PC-9 (cell line): Measurements from ENCODE around the gene KCNIP1. TPM values are rescaled to one million over a fixed set of nuclear protein-coding genes. Genes with fewer than 3 reads are reported as not detected.

Source experiments
- BruUV-seq: library from RNA; stranded (reverse); fragments of 400-500 nt; replicated peaks from 2 replicates; lab custom pipeline; 2021; lab: Mats Ljungman, UMichigan
- CTCF ChIA-PET: fragments of 300-600 bp; sonication (Branson Sonifier 250); formaldehyde crosslinking; loops from one replicate; lab custom pipeline; 2022; ENCODE audit warnings: antibody characterized with exemption; lab: Charles Lee
- POLR2A ChIA-PET: fragments of 300-600 bp; sonication (Branson Sonifier 250); formaldehyde crosslinking; loops from one replicate; lab custom pipeline; 2022; ENCODE audit warnings: antibody characterized with exemption; ENCODE audit not compliant: unreplicated experiment; lab: Charles Lee
- DNase-seq, 2 experiments: peaks; one replicate each; pipeline versions ENCODE4 v3.0.0 to v3.0.0-alpha.2; 2015 to 2022; ENCODE audit warnings: mixed read lengths in 1 of 2
- H2AFZ ChIP-seq: fragments of 200-600 bp; sonication (generic); 2 replicates; pipeline ENCODE4 v1.8.1; 2017; ENCODE audit warnings: antibody characterized with exemption
- H3F3A ChIP-seq: fragments of 200-600 bp; sonication (generic); 2 replicates; pipeline ENCODE4 v1.8.1; 2017; ENCODE audit warnings: antibody characterized with exemption, mild to moderate bottlenecking, low read depth; ENCODE audit not compliant: insufficient read depth
- H3K27ac ChIP-seq: fragments of 200-600 bp; sonication (generic); 2 replicates; pipeline ENCODE4 v1.6.1; 2016; ENCODE audit warnings: mixed run types
- H3K27me3 ChIP-seq: fragments of 200-600 bp; sonication (generic); 2 replicates; pipeline ENCODE4 v1.6.1; 2016; ENCODE audit warnings: low read depth, mixed run types; ENCODE audit not compliant: insufficient read depth
- H3K36me3 ChIP-seq: fragments of 200-600 bp; sonication (generic); 2 replicates; pipeline ENCODE4 v1.6.1; 2016; ENCODE audit warnings: low read depth, mixed run types
- H3K4me1 ChIP-seq: fragments of 200-600 bp; sonication (generic); replicated peaks from 2 replicates; pipeline ENCODE4 v1.6.1; 2016; ENCODE audit warnings: mixed run types; ENCODE audit not compliant: insufficient read depth
- H3K4me2 ChIP-seq: fragments of 200-600 bp; sonication (generic); 2 replicates; pipeline ENCODE4 v1.6.1; 2017; ENCODE audit warnings: mixed run types
- H3K4me3 ChIP-seq: fragments of 200-600 bp; sonication (generic); 2 replicates; pipeline ENCODE4 v1.6.1; 2016; ENCODE audit warnings: mixed run types
- H3K79me2 ChIP-seq: fragments of 200-600 bp; sonication (generic); 2 replicates; pipeline ENCODE4 v1.6.1; 2017; ENCODE audit warnings: low read depth, mixed run types
- H3K9me2 ChIP-seq: fragments of 200-600 bp; sonication (generic); 2 replicates; pipeline ENCODE4 v1.8.1; 2017; ENCODE audit warnings: mild to moderate bottlenecking; ENCODE audit not compliant: insufficient read depth
- H3K9me3 ChIP-seq: fragments of 200-600 bp; sonication (generic); 2 replicates; pipeline ENCODE4 v1.8.1; 2016; ENCODE audit warnings: low read depth; ENCODE audit not compliant: insufficient read depth
- H4K20me1 ChIP-seq: fragments of 200-600 bp; sonication (generic); 2 replicates; pipeline ENCODE4 v1.8.1; 2017; ENCODE audit not compliant: insufficient read depth
- EZH2 ChIP-seq: fragments of 200-600 bp; sonication (generic); IDR thresholded peaks from 2 replicates; pipeline ENCODE4 v1.8.0; 2017; ENCODE audit warnings: antibody characterized with exemption, low read depth
- intact Hi-C: fragments of 100-400 bp; cut with micrococcal nuclease; formaldehyde crosslinking; loops from one replicate; pipeline ENCODE4 v1.10.0; 2022; ENCODE audit not compliant: unreplicated experiment
- total RNA-seq: library from RNA; stranded (reverse); gene quantifications from 2 replicates; pipeline ENCODE4 v1.2.3, GENCODE V29; 2021
- TF ChIP-seq, protein P1 (sequence below): fragments of 200-600 bp; sonication (generic); conservative IDR thresholded peaks from 2 replicates; pipeline ENCODE4 v1.6.1; 2017; ENCODE audit warnings: mixed run types, antibody characterized with exemption, mild to moderate bottlenecking, moderate library complexity

Gene KCNIP1
- total RNA-seq, 1 experiment from 2014 or later, result not detected

DNA sequence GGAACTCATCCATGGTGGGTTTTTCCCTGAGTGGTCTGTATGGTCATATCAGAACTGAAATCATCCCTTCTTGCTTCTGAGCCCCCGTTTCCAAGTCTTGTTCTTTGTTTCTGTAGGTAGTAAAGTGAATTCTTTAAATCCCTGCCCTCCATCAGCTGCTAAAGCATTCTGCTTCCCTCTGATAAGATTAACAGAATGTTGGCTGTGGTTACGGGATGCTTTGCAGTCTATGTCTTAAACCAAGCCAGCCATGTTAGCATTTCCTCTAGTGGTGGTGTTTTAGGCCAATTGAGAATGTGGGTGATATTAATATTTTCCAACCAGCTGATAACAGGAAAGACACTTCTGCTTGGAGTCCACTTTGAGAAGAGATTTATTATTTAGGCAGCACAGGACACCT is 22.0 kb upstream of the KCNIP1 start:
- no TSS peak for BruUV-seq
- CTCF ChIA-PET, result no interaction called here

DNA sequence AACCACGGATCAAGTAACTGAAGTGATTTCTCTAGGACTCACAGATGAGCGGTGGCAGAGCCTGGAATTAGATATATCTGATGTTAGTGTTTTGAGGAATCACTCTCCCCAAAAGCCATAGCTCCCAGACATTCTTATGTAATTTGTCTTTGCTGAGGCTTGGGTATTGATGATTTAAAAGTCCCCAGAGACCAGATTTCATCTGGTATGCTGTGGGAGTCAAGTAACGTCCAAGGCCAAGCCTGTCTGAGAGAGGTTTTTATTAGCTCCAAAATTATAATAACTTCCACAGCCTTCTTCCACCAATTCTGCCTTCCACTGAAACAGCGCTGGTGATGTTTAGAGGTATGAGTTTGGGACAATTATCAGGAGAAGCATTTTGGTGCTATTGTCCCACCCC is 21.3 kb upstream of the KCNIP1 start:
- ChIA-PET POLR2A (no interaction called here), CTCF (no interaction called here)
- Histone ChIP-seq H3K4me2 (no peak overlapping the region), H3K9me3 (no peaks in the 10 kb centered on the region), H3K4me3 (no peak overlapping the region), H3K9me2 (no peaks in the 10 kb centered on the region), H3K27me3 (no peaks in the 10 kb centered on the region), H3K4me1 (0 out of 2 replicates have a peak, but pooled peaks cover 10% of the 10 kb centered on the region), H4K20me1 (no peaks in the 10 kb centered on the region), H3K79me2 (no peaks in the 10 kb centered on the region), H3F3A (no peaks in the 10 kb centered on the region; the same call in 1 of the 2 replicates), H2AFZ (no peak overlapping the region), H3K27ac (no peak overlapping the region), H3K36me3 (no peaks in the 10 kb centered on the region)
- BruUV-seq, result no TSS peak
- no peak for DNase-seq
- TF ChIP-seq, protein P1, sequence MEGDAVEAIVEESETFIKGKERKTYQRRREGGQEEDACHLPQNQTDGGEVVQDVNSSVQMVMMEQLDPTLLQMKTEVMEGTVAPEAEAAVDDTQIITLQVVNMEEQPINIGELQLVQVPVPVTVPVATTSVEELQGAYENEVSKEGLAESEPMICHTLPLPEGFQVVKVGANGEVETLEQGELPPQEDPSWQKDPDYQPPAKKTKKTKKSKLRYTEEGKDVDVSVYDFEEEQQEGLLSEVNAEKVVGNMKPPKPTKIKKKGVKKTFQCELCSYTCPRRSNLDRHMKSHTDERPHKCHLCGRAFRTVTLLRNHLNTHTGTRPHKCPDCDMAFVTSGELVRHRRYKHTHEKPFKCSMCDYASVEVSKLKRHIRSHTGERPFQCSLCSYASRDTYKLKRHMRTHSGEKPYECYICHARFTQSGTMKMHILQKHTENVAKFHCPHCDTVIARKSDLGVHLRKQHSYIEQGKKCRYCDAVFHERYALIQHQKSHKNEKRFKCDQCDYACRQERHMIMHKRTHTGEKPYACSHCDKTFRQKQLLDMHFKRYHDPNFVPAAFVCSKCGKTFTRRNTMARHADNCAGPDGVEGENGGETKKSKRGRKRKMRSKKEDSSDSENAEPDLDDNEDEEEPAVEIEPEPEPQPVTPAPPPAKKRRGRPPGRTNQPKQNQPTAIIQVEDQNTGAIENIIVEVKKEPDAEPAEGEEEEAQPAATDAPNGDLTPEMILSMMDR, result no peak
- TF ChIP-seq EZH2, result no peak
- intact Hi-C loops, result no loop called here

More for the DNA sequence above, 22.0 kb upstream of the KCNIP1 start:
- no peak for DNase-seq
- POLR2A ChIA-PET, result no interaction called here
- no peak overlapping the region for H3K4me2 ChIP-seq
- no peaks in the 10 kb centered on the region for H3K27me3 ChIP-seq
- no peaks in the 10 kb centered on the region for H4K20me1 ChIP-seq
- TF ChIP-seq, protein P1, result no peak
- TF ChIP-seq EZH2, result no peak
- H3K4me3 ChIP-seq, result no peak overlapping the region
- H3K27ac ChIP-seq, result no peak overlapping the region
- no peaks in the 10 kb centered on the region for H3K9me3 ChIP-seq
- 0 out of 2 replicates have a peak, but pooled peaks cover 10% of the 10 kb centered on the region for H3K4me1 ChIP-seq
- intact Hi-C loops, result no loop called here
- H3F3A ChIP-seq, result no peaks in the 10 kb centered on the region; the same call in 1 of the 2 replicates
- no peaks in the 10 kb centered on the region for H3K9me2 ChIP-seq
- no peak overlapping the region for H2AFZ ChIP-seq
- H3K36me3 ChIP-seq, result no peaks in the 10 kb centered on the region
- no peaks in the 10 kb centered on the region for H3K79me2 ChIP-seq

DNA sequence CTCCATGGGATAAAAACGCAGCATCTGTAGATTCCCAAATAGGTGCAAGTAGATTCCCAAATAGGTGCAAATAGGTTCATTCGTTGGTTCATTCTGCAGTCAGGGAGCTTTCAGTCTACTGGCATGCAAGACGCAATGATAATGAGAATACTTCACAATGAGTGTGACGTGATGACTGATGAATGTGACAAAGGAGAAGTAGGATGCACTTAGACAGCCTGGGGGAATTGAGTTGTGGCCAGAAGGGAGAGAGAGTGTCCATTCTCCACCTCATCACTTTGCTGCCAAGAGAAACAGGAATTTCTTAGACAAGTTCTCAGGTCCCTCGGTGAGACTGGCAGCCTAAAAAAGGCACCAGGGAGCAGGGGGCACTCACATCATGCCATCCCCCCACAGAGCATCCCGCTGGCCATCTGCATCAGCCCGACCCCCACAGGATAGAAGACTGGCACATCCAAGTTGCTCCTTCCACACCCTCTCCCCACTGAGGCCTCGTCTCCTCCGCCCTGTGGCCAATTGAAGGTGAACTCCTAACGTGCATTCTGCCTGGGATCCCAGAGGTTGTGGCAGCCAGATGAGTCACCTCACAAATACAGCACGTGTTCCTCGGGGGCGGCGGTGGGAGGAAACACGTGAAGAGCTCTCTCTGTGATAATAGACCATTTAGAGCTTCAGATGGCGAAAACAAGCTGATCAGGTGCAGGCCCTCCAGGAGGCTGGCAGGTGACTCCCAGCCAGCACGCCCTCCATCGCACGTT is 19.9 kb upstream of the KCNIP1 start:
- ChIA-PET POLR2A (no interaction called here), CTCF (no interaction called here)
- Histone ChIP-seq H4K20me1 (no peaks in the 10 kb centered on the region), H3K9me3 (no peaks in the 10 kb centered on the region), H3K4me1 (0 out of 2 replicates have a peak, but pooled peaks cover 10% of the 10 kb centered on the region), H3F3A (no peaks in the 10 kb centered on the region; the same call in 1 of the 2 replicates), H3K27ac (no peak overlapping the region), H3K9me2 (no peaks in the 10 kb centered on the region), H3K27me3 (no peaks in the 10 kb centered on the region), H3K36me3 (no peaks in the 10 kb centered on the region), H2AFZ (no peak overlapping the region; the same call in 1 of the 2 replicates), H3K4me3 (no peak overlapping the region), H3K4me2 (no peak overlapping the region), H3K79me2 (no peaks in the 10 kb centered on the region)
- no TSS peak for BruUV-seq
- intact Hi-C loops, result no loop called here
- TF ChIP-seq, protein P1, result no peak
- no peak for TF ChIP-seq EZH2
- DNase-seq, result peak in 1 of 2 experiments; percentile 45
